Chondrocyte (in vitro differentiated cells): ENCODE data around the gene CEP152. TPM values are rescaled to one million over a fixed set of nuclear protein-coding genes. Genes with fewer than 3 reads are reported as not detected.

Experiments used
- DNase-seq: peaks from one replicate; pipeline ENCODE4 v3.0.0; 2021; ENCODE audit warnings: mixed read lengths, low spot score
- H3K27ac Mint-ChIP-seq: one replicate; pipeline ENCODE4 v1.8.0; 2021; ENCODE audit warnings: mild to moderate bottlenecking, moderate library complexity, mixed read lengths; ENCODE audit not compliant: unreplicated experiment
- H3K27me3 Mint-ChIP-seq: 2 replicates; pipeline ENCODE4 v1.8.0; 2021; ENCODE audit warnings: low read depth, mixed read lengths
- H3K36me3 Mint-ChIP-seq: 2 replicates; pipeline ENCODE4 v1.8.0; 2021; ENCODE audit warnings: low read depth, mixed read lengths
- H3K4me1 Mint-ChIP-seq: 2 replicates; pipeline ENCODE4 v1.8.0; 2021; ENCODE audit warnings: low read depth, mild to moderate bottlenecking, mixed read lengths
- H3K4me3 Mint-ChIP-seq: one replicate; pipeline ENCODE4 v1.8.0; 2021; ENCODE audit warnings: mild to moderate bottlenecking, moderate library complexity, mixed read lengths; ENCODE audit not compliant: unreplicated experiment
- H3K9me3 Mint-ChIP-seq: 2 replicates; pipeline ENCODE4 v1.8.0; 2021; ENCODE audit warnings: low read depth, mixed read lengths
- total RNA-seq: library from RNA; stranded (reverse); gene quantifications from 3 replicates; pipeline ENCODE4 v1.2.1, GENCODE V29; 2021
- TF ChIP-seq, protein P1 (sequence below): fragments of 200-600 bp; sonication (generic); IDR thresholded peaks from 2 replicates; pipeline ENCODE4 v1.5.0; 2021; ENCODE audit warnings: antibody characterized with exemption, mild to moderate bottlenecking, moderate library complexity

Gene CEP152
- total RNA-seq, 1 donor from 2014 or later: 4.4 TPM

DNA sequence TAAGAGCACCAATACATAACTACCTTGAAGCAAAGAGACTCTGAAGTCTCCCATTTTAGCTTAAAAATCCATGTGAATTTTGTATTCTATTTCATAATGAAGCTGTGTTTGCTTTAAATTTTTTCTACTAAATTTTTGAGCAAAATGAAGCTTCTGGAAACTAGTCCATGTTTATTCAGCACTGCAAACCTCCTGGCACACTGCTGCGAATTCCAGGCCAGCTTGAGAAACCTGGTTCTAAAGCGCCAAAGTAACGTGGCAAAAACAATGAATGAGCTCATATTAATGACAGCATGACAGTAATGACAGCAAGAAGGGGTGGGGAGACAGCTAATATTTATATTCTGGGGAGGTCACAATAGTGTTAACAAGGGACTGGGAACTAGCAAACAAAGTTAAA is 25.7 kb downstream of the CEP152 start:
- Mint-ChIP-seq H3K4me1 (peaks cover 35% of the 10 kb centered on the region), H3K27ac (peak overlapping the region; percentile 81), H3K27me3 (no peaks in the 10 kb centered on the region), H3K36me3 (peaks cover 10% of the 10 kb centered on the region), H3K4me3 (no peak overlapping the region), H3K9me3 (no peaks in the 10 kb centered on the region)
- DNase-seq: no peak
- TF ChIP-seq, protein P1, sequence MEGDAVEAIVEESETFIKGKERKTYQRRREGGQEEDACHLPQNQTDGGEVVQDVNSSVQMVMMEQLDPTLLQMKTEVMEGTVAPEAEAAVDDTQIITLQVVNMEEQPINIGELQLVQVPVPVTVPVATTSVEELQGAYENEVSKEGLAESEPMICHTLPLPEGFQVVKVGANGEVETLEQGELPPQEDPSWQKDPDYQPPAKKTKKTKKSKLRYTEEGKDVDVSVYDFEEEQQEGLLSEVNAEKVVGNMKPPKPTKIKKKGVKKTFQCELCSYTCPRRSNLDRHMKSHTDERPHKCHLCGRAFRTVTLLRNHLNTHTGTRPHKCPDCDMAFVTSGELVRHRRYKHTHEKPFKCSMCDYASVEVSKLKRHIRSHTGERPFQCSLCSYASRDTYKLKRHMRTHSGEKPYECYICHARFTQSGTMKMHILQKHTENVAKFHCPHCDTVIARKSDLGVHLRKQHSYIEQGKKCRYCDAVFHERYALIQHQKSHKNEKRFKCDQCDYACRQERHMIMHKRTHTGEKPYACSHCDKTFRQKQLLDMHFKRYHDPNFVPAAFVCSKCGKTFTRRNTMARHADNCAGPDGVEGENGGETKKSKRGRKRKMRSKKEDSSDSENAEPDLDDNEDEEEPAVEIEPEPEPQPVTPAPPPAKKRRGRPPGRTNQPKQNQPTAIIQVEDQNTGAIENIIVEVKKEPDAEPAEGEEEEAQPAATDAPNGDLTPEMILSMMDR: no peak

- TF ChIP-seq, protein P1: no peak
- H3K27me3 Mint-ChIP-seq: no peaks in the 10 kb centered on the region
- no peak for DNase-seq
- peaks cover 35% of the 10 kb centered on the region for H3K4me1 Mint-ChIP-seq
- H3K4me3 Mint-ChIP-seq: no peak overlapping the region
- peaks cover 10% of the 10 kb centered on the region for H3K36me3 Mint-ChIP-seq
- H3K9me3 Mint-ChIP-seq: no peaks in the 10 kb centered on the region
- H3K27ac Mint-ChIP-seq: no peak overlapping the region
These were observed 26.1 kb downstream of the CEP152 start for GRCh38 chr15:48784756-48785155.

DNA sequence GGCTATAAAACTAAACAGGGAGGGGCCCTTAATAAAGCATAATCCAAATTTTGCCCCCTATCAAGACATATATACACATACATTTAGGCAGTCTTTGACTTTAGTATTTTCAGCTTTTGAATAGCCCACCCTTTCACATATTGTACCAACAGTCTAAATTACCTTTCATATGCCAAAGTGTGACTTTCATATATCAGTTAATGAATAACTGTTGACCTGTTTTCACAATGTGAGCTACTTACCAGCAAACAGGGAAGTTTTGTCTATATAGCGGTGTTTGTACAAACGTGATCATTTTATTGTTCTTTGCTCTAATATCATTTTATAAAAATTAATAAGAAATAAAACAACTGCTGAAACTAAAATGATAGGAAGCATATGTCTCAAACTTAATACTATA is 28.0 kb downstream of the CEP152 start:
- TF ChIP-seq, protein P1: no peak
- Mint-ChIP-seq H3K36me3 (peaks cover 6% of the 10 kb centered on the region), H3K27ac (no peak overlapping the region), H3K9me3 (no peaks in the 10 kb centered on the region), H3K4me1 (peaks cover 41% of the 10 kb centered on the region), H3K4me3 (no peak overlapping the region), H3K27me3 (no peaks in the 10 kb centered on the region)
- no peak for DNase-seq

DNA sequence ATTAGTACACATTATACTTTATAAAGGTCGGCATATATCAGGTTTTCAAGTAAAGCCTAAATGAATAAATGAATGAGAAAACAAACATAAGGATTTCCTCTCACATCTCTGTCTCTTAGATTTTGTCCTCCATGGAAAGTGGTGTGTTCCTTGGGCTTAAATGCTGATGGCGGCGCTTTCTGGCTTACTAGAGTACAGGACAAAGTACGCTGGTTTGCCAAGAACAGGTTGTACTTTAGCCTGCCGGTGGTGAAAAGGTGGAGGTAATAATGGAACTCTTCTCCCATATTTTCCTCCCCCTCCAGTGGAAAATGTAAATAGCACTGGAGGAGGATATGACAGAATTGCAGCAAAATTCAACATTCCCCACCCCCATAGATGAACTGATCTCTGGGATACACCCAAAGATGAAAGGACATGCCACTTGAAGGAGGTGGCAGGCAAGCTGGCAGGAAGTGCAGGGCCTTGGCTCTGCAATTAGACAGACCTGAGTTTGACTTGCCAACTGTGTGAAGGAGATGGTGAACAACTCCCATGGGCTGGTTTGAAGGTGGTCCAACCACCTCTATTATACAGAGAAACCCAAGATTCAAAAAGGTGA is 29.3 kb downstream of the CEP152 start:
- peaks cover 6% of the 10 kb centered on the region for H3K36me3 Mint-ChIP-seq
- TF ChIP-seq, protein P1: no peak
- no peaks in the 10 kb centered on the region for H3K27me3 Mint-ChIP-seq
- peaks cover 45% of the 10 kb centered on the region for H3K4me1 Mint-ChIP-seq
- H3K27ac Mint-ChIP-seq: no peak overlapping the region
- DNase-seq: no peak
- no peaks in the 10 kb centered on the region for H3K9me3 Mint-ChIP-seq
- H3K4me3 Mint-ChIP-seq: no peak overlapping the region

DNA sequence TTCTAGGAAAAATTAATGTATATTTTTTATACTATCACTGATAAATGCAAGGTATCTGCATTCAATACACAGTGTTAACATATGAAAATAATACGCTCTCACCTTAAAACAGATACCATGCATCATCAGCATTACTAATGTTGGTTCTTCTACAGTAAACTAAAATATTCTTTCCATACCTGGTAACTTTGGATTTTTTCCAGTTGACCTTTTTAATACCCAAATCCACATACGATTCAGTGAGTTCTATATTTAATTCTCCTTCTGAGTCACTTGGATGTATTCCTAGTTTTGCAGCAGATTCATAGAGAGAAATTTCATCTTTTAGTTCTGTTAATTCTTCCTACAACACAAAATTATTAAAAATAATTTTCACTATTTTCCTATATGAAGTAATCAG is 29.9 kb downstream of the CEP152 start:
- TF ChIP-seq, protein P1: no peak
- DNase-seq: no peak
- Mint-ChIP-seq H3K36me3 (peaks cover 6% of the 10 kb centered on the region), H3K4me1 (peaks cover 45% of the 10 kb centered on the region), H3K27me3 (no peaks in the 10 kb centered on the region), H3K4me3 (no peak overlapping the region), H3K9me3 (no peaks in the 10 kb centered on the region), H3K27ac (no peak overlapping the region)
